Renal cortex interstitium (tissue), 11 donors: ENCODE measurements around the gene PRPH2. TPM values are rescaled to one million over a fixed set of nuclear protein-coding genes. Genes with fewer than 3 reads are reported as not detected.

Source experiments
- DNase-seq, 11 donors: peaks; one replicate each; pipeline ENCODE4 v3.0.0-alpha.2; 2013; ENCODE audit warnings: low read depth in 9 of 11, low spot score in 4 of 11; ENCODE audit errors: extremely low read depth in 1 of 11
- polyA plus RNA-seq, 3 donors: library from polyadenylated mRNA; unstranded; fragments of 120-200 nt; gene quantifications; one replicate each; pipeline ENCODE4 v1.2.1, GENCODE V29; 2013; ENCODE audit not compliant: insufficient read length in 3 of 3

PRPH2 gene
- polyA plus RNA-seq, 3 donors: 2.3 to 3.6 (median 3.0) TPM

DNA sequence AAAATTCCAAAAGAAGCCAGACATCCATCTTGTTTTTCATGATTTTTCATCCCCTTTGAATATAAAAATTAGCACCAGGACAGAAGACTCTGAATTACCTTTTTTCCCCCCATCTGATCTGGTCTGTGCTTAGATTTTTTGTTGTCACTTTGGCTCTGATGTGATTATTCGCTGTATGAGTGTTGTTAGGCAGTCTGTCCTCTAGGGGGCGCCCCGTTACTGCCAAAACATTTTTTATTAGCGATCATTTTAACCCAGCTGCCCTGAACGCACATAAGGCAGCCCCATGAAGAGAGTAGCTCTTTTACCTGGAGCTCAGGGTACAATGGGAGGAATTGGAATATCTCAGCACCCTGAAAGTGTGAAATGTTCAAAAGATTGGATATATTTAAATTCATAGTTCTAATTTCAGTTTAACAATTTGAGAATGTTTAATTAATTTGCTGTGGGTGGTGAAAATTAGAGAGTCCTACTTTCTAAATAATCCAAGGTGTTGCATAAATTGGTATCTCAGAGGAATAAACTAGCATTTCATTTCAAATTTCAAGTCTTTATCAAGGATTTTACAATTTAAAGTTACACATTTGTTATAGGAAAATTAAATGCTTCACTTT, 60.8 kb downstream of the PRPH2 start:
- peak; percentile 46 to 73 (median 61) for DNase-seq

DNA sequence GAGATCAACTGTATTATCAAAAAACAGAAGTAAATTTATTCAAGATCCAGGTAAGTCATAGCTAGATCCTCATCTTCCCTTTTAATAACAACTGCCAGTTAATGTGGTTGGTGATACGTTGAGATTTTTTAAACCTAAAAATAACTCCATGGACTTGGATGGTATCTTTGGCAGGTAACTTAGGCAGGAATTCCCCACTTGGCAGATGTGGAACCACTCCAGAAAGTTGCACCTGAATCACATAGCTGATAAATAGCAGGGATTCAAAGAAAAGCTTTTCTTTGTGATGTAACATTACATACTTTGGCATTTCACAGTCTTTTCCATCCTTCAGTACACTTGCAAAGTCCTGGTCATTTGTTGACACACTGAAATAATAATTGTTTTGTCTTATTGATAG, 62.6 kb downstream of the PRPH2 start:
- no peak for DNase-seq

DNA sequence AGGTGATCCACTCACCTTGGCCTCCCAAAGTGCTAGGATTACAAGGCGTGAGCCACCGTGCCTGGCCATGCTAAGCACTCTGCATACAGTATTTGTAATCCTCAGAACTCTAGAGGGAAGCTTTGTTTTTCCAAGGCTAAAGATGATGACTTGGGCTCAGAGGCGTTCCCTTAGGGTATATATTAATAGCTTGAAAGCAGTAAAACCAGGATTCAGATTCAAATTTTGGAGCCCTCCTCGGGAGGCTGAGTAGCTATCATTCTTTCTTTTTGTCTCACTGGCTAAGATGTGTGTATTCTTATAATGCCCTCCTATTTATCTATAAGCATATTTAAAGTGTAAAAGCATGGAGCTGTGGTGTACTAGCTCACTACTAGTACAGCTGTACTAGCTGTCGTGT, 68.5 kb downstream of the PRPH2 start:
- no peak for DNase-seq

DNA sequence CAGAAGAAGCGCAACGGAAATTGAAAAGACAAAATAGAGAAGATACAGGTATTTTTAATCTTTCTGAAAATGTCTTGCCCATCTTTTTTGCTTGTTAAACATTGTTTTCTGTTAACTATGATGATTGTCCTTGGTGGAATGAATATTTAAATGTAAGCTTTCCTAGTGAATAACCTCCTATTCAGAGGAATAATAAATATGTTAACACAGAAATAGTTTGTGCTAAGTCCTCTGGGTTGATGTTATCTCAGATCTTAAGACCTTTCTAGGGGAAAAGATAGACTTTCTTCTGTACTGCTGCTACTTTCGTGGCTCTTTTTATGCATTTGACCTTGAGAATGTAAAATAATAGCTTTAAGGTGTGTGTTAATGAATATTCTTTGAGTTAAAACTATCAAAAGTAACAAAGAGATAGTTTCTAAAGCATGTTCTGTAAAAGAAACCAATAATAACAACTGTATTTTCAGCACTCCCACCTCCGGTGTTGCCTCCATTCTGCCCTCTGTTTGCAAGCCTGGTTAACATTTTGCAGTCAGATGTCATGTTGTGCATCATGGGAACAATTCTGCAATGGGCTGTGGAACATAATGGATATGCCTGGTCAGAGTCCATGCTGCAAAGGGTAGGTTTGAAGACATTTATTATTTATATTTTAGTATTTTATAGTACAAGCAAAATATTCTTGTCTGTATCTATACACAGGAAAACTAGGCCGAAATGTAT, 70.2 kb downstream of the PRPH2 start:
- DNase-seq: peak in 1 of 11 donors; percentile 1

Other genes starting within 250 kb of the PRPH2 start
- 10 to 100 TPM; 25.7 to 29.6 (median 27.9) TPM for gene UBR2, start 158.6 kb downstream of the PRPH2 start, polyA plus RNA-seq
- 10 to 100 TPM; 21.5 to 26.2 (median 23.4) TPM for gene TBCC, start 23.5 kb upstream of the PRPH2 start, polyA plus RNA-seq
- gene BICRAL, start 59.5 kb upstream of the PRPH2 start, polyA plus RNA-seq: 10 to 100 TPM; 14.8 to 17.0 (median 15.6) TPM
- 100 to 1,000 TPM; 110 to 123 (median 119) TPM for gene RPL7L1, start 157.0 kb upstream of the PRPH2 start, polyA plus RNA-seq
- gene PTCRA, start 193.5 kb upstream of the PRPH2 start, polyA plus RNA-seq: under 1 TPM in 2 of 3 donors, not detected in 1; 0.25 to 0.40 TPM
- gene CNPY3, start 206.9 kb upstream of the PRPH2 start, polyA plus RNA-seq: 10 to 100 TPM; 53.7 to 66.1 (median 60.7) TPM
- gene GNMT, start 238.2 kb upstream of the PRPH2 start, polyA plus RNA-seq: 1 to 10 TPM in 1 of 3 donors, under 1 TPM in 2; 0.95 to 2.6 (median 0.98) TPM